K562 (cell line): ENCODE data around the gene CARMIL1. TPM values are rescaled to one million over a fixed set of nuclear protein-coding genes. Genes with fewer than 3 reads are reported as not detected.

ENCODE experiments used
- ATAC-seq: fragments of 200-7000 bp; cut with Tn5 transposase; 3 replicates; pipeline ENCODE4 v1.9.1; 2020; ENCODE audit warnings: moderate library complexity
- BruUV-seq: library from RNA; stranded (reverse); fragments of 400-500 nt; replicated peaks from 2 replicates; lab custom pipeline; 2021; lab: Mats Ljungman, UMichigan
- CTCF ChIA-PET: fragments of 300-600 bp; formaldehyde crosslinking; extraction: SDS; loops from one replicate; lab custom pipeline; 2021; ENCODE audit warnings: low intra/inter-chr PET ratio; lab: Yijun Ruan, JAX
- POLR2A ChIA-PET: fragments of 300-600, 350-650 bp; sonication (Branson Sonifier 250); formaldehyde crosslinking; extraction: SDS; loops from one replicate; lab custom pipeline; 2021; ENCODE audit warnings: antibody characterized with exemption, inconsistent platforms; lab: Yijun Ruan, JAX
- DNase-seq, 4 experiments: peaks; one replicate each; pipeline versions ENCODE4 v3.0.0 to v3.0.0-alpha.2; 2011 to 2018; ENCODE audit warnings: low spot score in 3 of 4, mixed read lengths in 3 of 4; ENCODE audit errors: extremely low read depth in 1 of 4
- FAIRE-seq: peaks from 2 replicates; lab custom pipeline; 2011; peaks lifted over from hg19 to GRCh38; lab: Jason Lieb, UNC
- H2AFZ ChIP-seq: 2 replicates; pipeline ENCODE4 v1.6.0; 2011; ENCODE audit warnings: low read depth, low read length, control low read depth, inconsistent platforms
- H3K27ac ChIP-seq: fragments of 200-600 bp; 3 replicates; pipeline ENCODE4 v1.8.0; 2011; ENCODE audit warnings: low read depth, mild to moderate bottlenecking, control low read depth, inconsistent platforms, low read length, moderate library complexity, mixed read lengths; ENCODE audit errors: extremely low read depth
- H3K27me3 ChIP-seq, 2 experiments: fragments of 300-600 bp in 1 of 2; 2 replicates in 1 of 2; 3 replicates in 1 of 2; pipeline versions ENCODE4 v1.6.0 to v1.8.0; 2011; ENCODE audit warnings: inconsistent platforms in 2 of 2, low read length in 2 of 2, mild to moderate bottlenecking in 1 of 2, mixed read lengths in 1 of 2, moderate library complexity in 1 of 2; ENCODE audit not compliant: control insufficient read depth in 2 of 2, insufficient read depth in 2 of 2
- H3K36me3 ChIP-seq: fragments of 300-600 bp; 3 replicates; pipeline ENCODE4 v1.8.0; 2011; ENCODE audit warnings: mild to moderate bottlenecking, low read length, inconsistent platforms; ENCODE audit not compliant: control insufficient read depth, insufficient read depth
- H3K4me1 ChIP-seq, 2 experiments: fragments of 200-600 bp in 1 of 2; replicated peaks in 1 of 2; 2 replicates in 1 of 2; 3 replicates in 1 of 2; pipeline versions ENCODE4 v1.5.1 to v1.8.0; 2011; ENCODE audit warnings: inconsistent platforms in 2 of 2, low read length in 2 of 2, mild to moderate bottlenecking in 1 of 2, mixed read lengths in 1 of 2, moderate library complexity in 1 of 2; ENCODE audit not compliant: control insufficient read depth in 2 of 2, insufficient read depth in 2 of 2
- H3K4me2 ChIP-seq: 2 replicates; pipeline ENCODE4 v1.6.1; 2011; ENCODE audit warnings: low read length, control low read depth, inconsistent platforms, mixed read lengths; ENCODE audit not compliant: insufficient read depth
- H3K4me3 ChIP-seq: fragments of 200-600 bp; sonication (generic), shearing (Covaris generic); 2 replicates; pipeline ENCODE4 v1.5.1; 2016; ENCODE audit warnings: control low read depth, inconsistent platforms
- H3K79me2 ChIP-seq: fragments of 200-600 bp; 3 replicates; pipeline ENCODE4 v1.8.0; 2011; ENCODE audit warnings: low read length, inconsistent platforms; ENCODE audit not compliant: control insufficient read depth, insufficient read depth
- H3K9ac ChIP-seq, 2 experiments: 2 replicates each; pipeline versions ENCODE4 v1.6.0 to v1.6.1; 2011; ENCODE audit warnings: low read depth in 2 of 2, low read length in 2 of 2, control low read depth in 1 of 2, inconsistent platforms in 1 of 2, mild to moderate bottlenecking in 1 of 2, mixed read lengths in 1 of 2; ENCODE audit not compliant: insufficient read depth in 1 of 2
- H3K9me1 ChIP-seq: one replicate; pipeline ENCODE4 v1.6.0; 2011; ENCODE audit warnings: inconsistent platforms, mild to moderate bottlenecking, low read length, moderate library complexity; ENCODE audit not compliant: control insufficient read depth, insufficient read depth
- H3K9me3 ChIP-seq: replicated peaks from 2 replicates; pipeline ENCODE4 v1.5.1; 2011; ENCODE audit warnings: low read depth, low read length, inconsistent platforms; ENCODE audit not compliant: control insufficient read depth, insufficient read depth
- H4K20me1 ChIP-seq: replicated peaks from 2 replicates; pipeline ENCODE4 v1.6.1; 2011; ENCODE audit warnings: low read length, inconsistent platforms, mixed read lengths; ENCODE audit not compliant: control insufficient read depth, insufficient read depth
- CREB3L1 ChIP-seq: fragments of 450-650 bp; IDR thresholded peaks from 2 replicates; pipeline ENCODE4 v1.6.1; 2014; ENCODE audit warnings: low read depth, mild to moderate bottlenecking, moderate library complexity, borderline replicate concordance
- ETV6 ChIP-seq, 3 experiments: fragments of 150-350 bp in 1 of 3; sonication (generic) in 1 of 3; formaldehyde crosslinking in 1 of 3; IDR thresholded peaks; 2 replicates each; pipeline versions ENCODE4 v1.6.1 to v1.8.0; 2014 to 2022; ENCODE audit warnings: borderline replicate concordance in 2 of 3, low read depth in 2 of 3, antibody characterized with exemption in 1 of 3, low read length in 1 of 3, mild to moderate bottlenecking in 1 of 3, missing genetic modification reagents in 1 of 3
- HCFC1 ChIP-seq: IDR thresholded peaks from 2 replicates; pipeline ENCODE4 v1.6.1; 2012; ENCODE audit warnings: low read depth, low read length, improper control_type of control experiment
- JUND ChIP-seq, 2 experiments: IDR thresholded peaks; 2 replicates in 1 of 2; 3 replicates in 1 of 2; pipeline ENCODE4 v1.6.1; 2011; ENCODE audit warnings: borderline replicate concordance in 2 of 2, low read depth in 2 of 2, low read length in 2 of 2, improper control_type of control experiment in 1 of 2, missing biosample characterization in 1 of 2, missing genetic modification characterization in 1 of 2, missing genetic modification reagents in 1 of 2
- NCOA2 ChIP-seq, 2 experiments: fragments of 450-650 bp; IDR thresholded peaks; 2 replicates each; pipeline ENCODE4 v1.6.1; 2018; ENCODE audit warnings: mild to moderate bottlenecking in 2 of 2, moderate library complexity in 1 of 2; ENCODE audit not compliant: partially characterized antibody in 2 of 2
- NR0B1 ChIP-seq: fragments of 450-650 bp; IDR thresholded peaks from one replicate; pipeline ENCODE4 v1.6.1; 2018; ENCODE audit warnings: mild to moderate bottlenecking, moderate library complexity; ENCODE audit not compliant: partially characterized antibody
- NUFIP1 ChIP-seq: fragments of 450-650 bp; IDR thresholded peaks from 2 replicates; pipeline ENCODE4 v1.6.1; 2018; ENCODE audit not compliant: partially characterized antibody
- PHB2 ChIP-seq: fragments of 450-650 bp; IDR thresholded peaks from 2 replicates; pipeline ENCODE4 v1.6.1; 2017; ENCODE audit warnings: low read depth
- TCFL5 ChIP-seq: fragments of 250-450 bp; sonication (Bioruptor Pico); conservative IDR thresholded peaks from 2 replicates; pipeline ENCODE4 v1.6.1; 2021; ENCODE audit warnings: mild to moderate bottlenecking, moderate library complexity, matching md5 sums
- YY1 ChIP-seq, 3 experiments: IDR thresholded peaks; 2 replicates each; pipeline ENCODE4 v1.6.1; 2011; ENCODE audit warnings: low read length in 2 of 3, mild to moderate bottlenecking in 2 of 3, moderate library complexity in 2 of 3, borderline replicate concordance in 1 of 3, control low read depth in 1 of 3, low read depth in 1 of 3; ENCODE audit not compliant: insufficient read depth in 3 of 3, insufficient replicate concordance in 2 of 3, control insufficient read depth in 1 of 3, insufficient read length in 1 of 3; ENCODE audit errors: extremely low read depth in 1 of 3
- ZNF449 ChIP-seq: fragments of 250-450 bp; sonication (Bioruptor Pico); IDR thresholded peaks from 2 replicates; pipeline ENCODE4 v1.8.0; 2022; ENCODE audit warnings: moderate library complexity, mild to moderate bottlenecking, inconsistent platforms
- ZNF668 ChIP-seq: fragments of 250-450 bp; sonication (Bioruptor Pico); IDR thresholded peaks from 2 replicates; pipeline ENCODE4 v1.8.0; 2022; ENCODE audit warnings: mild to moderate bottlenecking, inconsistent platforms
- WGBS: fragments of 100-300 bp; shearing (Covaris generic); methylation state at CpG from one replicate; pipeline ENCODE4 v1.1.6; 2016; ENCODE audit warnings: low coverage, mixed read lengths; ENCODE audit not compliant: insufficient coverage; ENCODE audit errors: missing lambda C conversion rate; 5-methylcytosine and 5-hydroxymethylcytosine counted together
- in situ Hi-C: fragments of 300-500 bp; cut with MboI; formaldehyde crosslinking; loops from 4 replicates; pipeline ENCODE4 v1.15.0; 2018; ENCODE audit warnings: inconsistent platforms, mixed read lengths
- intact Hi-C: fragments of 100-400 bp; cut with micrococcal nuclease; formaldehyde crosslinking; loops from 2 replicates; pipeline ENCODE4 v1.14.2; 2022
- polyA plus RNA-seq, 8 experiments: library from polyadenylated mRNA; depleted of rRNA in 4 of 8; stranded (reverse) in 5 of 8; unstranded in 3 of 8; fragments of >200 nt; fragmentation: Nextera tagmentation in 2 of 8; fragmentation: Illumina TruSeq in 1 of 8; extraction: Ambion mirVana in 2 of 8; extraction: Trizol in 1 of 8; gene quantifications; 2 replicates each; pipeline versions ENCODE4 v1.2.1 to v1.2.3, GENCODE V29; 2011 to 2014; ENCODE audit warnings: inconsistent platforms in 1 of 8, missing spikeins in 1 of 8
- total RNA-seq, 7 experiments: library from RNA; depleted of rRNA in 6 of 7; stranded (reverse); fragments of >200 nt in 6 of 7; fragmentation: Illumina TruSeq in 2 of 7; extraction: Trizol in 2 of 7; gene quantifications; 2 replicates each; pipeline versions ENCODE4 v1.2.1 to v1.2.3, GENCODE V29; 2011 to 2021; ENCODE audit warnings: low replicate concordance in 1 of 7

CARMIL1 gene
- total and polyA plus RNA-seq, 9 of the 15 experiments (the other 6 are each of a cell fraction or from before 2014, with no cell fraction given): 0.04 to 0.32 (median 0.10) TPM; not detected in 1

- BruUV-seq: no TSS peak
- Histone ChIP-seq H3K27me3 (peaks cover 4 to 22% of the 10 kb centered on the region in 2 experiments), H3K4me1 (peaks cover 2 to 17% of the 10 kb centered on the region in 2 experiments; a peak in 2 of 5 replicates), H3K9me3 (no peaks in the 10 kb centered on the region), H3K9me1 (no peaks in the 10 kb centered on the region), H3K4me3 (no peak overlapping the region), H3K4me2 (no peak overlapping the region), H3K79me2 (no peaks in the 10 kb centered on the region), H4K20me1 (no peaks in the 10 kb centered on the region), H3K27ac (no peak overlapping the region), H2AFZ (no peak overlapping the region), H3K36me3 (no peaks in the 10 kb centered on the region), H3K9ac (no peak overlapping the region)
- ChIA-PET CTCF (no interaction called here), POLR2A (no interaction called here)
- FAIRE-seq (no peak), ATAC-seq (no peak), DNase-seq (no peak)
- 27% methylated on average over 13 of the region's 13 CpGs for WGBS
- in situ Hi-C loops (no loop called here), intact Hi-C loops (no loop called here)
- no peak for TF ChIP-seq CREB3L1
- no peak for TF ChIP-seq TCFL5
- TF ChIP-seq JUND (IDR thresholded peaks at IDR 0.05; ENCODE audit: borderline replicate concordance, low read depth, low read length): no peak
- TF ChIP-seq JUND (tag; IDR thresholded peaks at IDR 0.05; ENCODE audit: borderline replicate concordance, low read depth, low read length): no peak
- no peak for TF ChIP-seq HCFC1
- TF ChIP-seq NCOA2 (IDR thresholded peaks at IDR 0.05; ENCODE audit: partially characterized antibody in 2 of 2): no peak
- no peak for TF ChIP-seq ZNF668 (CRISPR knock-in tag)
- TF ChIP-seq YY1 (IDR thresholded peaks at IDR 0.05; ENCODE audit: borderline replicate concordance in 1 of 3, control insufficient read depth in 1 of 3, extremely low read depth in 1 of 3, insufficient read depth in 3 of 3, insufficient read length in 1 of 3, insufficient replicate concordance in 2 of 3, low read depth in 1 of 3, low read length in 2 of 3): no peak
- TF ChIP-seq ZNF449 (CRISPR knock-in tag): no peak
- TF ChIP-seq PHB2: no peak
- no peak for TF ChIP-seq NUFIP1
- no peak for TF ChIP-seq NR0B1
- no peak for TF ChIP-seq ETV6 (IDR thresholded peaks at IDR 0.05; ENCODE audit: borderline replicate concordance in 1 of 2, low read depth in 2 of 2, low read length in 1 of 2)
- TF ChIP-seq ETV6 (CRISPR knock-in tag; IDR thresholded peaks at IDR 0.05; ENCODE audit: borderline replicate concordance): no peak
Observed at GRCh38 chr6:25280344-25281074, 1.3 kb downstream of the CARMIL1 start.
